Measurements from ENCODE around the gene STX18.

DNA sequence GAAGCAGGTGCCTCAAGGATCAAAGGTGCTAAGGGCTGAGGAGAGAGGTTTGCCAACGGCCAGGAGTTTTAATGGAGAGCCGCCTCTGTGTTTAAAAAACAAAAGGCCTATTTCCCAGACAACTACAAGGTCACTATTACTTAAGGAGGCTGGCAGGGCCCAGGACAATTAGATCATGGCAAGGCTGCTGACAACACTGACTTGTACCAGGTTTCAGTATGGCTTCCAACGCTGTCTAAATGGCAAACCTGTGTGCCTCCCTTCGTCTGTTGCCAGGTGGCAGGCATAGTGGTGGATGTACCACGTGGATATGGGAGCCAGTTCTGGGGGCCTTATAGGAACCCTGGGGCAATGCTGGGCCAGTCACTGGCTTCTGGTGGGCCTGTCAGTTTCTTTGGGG lies 114.0 kb downstream of the STX18 start:
- TF ChIP-seq, protein P1, sequence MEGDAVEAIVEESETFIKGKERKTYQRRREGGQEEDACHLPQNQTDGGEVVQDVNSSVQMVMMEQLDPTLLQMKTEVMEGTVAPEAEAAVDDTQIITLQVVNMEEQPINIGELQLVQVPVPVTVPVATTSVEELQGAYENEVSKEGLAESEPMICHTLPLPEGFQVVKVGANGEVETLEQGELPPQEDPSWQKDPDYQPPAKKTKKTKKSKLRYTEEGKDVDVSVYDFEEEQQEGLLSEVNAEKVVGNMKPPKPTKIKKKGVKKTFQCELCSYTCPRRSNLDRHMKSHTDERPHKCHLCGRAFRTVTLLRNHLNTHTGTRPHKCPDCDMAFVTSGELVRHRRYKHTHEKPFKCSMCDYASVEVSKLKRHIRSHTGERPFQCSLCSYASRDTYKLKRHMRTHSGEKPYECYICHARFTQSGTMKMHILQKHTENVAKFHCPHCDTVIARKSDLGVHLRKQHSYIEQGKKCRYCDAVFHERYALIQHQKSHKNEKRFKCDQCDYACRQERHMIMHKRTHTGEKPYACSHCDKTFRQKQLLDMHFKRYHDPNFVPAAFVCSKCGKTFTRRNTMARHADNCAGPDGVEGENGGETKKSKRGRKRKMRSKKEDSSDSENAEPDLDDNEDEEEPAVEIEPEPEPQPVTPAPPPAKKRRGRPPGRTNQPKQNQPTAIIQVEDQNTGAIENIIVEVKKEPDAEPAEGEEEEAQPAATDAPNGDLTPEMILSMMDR (IDR thresholded peaks at IDR 0.05), result no peak
- no peak for TF ChIP-seq POLR2A (IDR thresholded peaks at IDR 0.05)

Data from prostate gland (tissue), 2 donors.